SK-N-SH (cell line): ENCODE data around the gene ABCC4. TPM values are rescaled to one million over a fixed set of nuclear protein-coding genes. Genes with fewer than 3 reads are reported as not detected.

Source experiments
- CTCF ChIA-PET: fragments of 300-600, 350-600 bp; formaldehyde crosslinking; extraction: SDS; loops from one replicate; lab custom pipeline; 2021; lab: Yijun Ruan, JAX
- POLR2A ChIA-PET: fragments of 350-600 bp; sonication (Branson Sonifier 250); formaldehyde crosslinking; extraction: SDS; loops from one replicate; lab custom pipeline; 2020; ENCODE audit warnings: antibody characterized with exemption, inconsistent platforms; lab: Yijun Ruan, JAX
- DNase-seq: peaks from one replicate; pipeline ENCODE4 v3.0.0; 2012
- H2AFZ ChIP-seq: fragments of 200-600 bp; sonication (generic); 2 replicates; pipeline ENCODE4 v1.8.1; 2016; ENCODE audit warnings: antibody characterized with exemption, mild to moderate bottlenecking, low read depth
- H3F3A ChIP-seq: fragments of 200-600 bp; sonication (generic); replicated peaks from 2 replicates; pipeline ENCODE3; 2016; ENCODE audit warnings: antibody characterized with exemption, mild to moderate bottlenecking; ENCODE audit not compliant: insufficient read depth
- H3K27ac ChIP-seq, 2 experiments: fragments of 200-500 bp in 1 of 2; fragments of 200-600 bp in 1 of 2; sonication (Bioruptor generic) in 1 of 2; sonication (generic), shearing (Covaris generic) in 1 of 2; 2 replicates each; pipeline versions ENCODE4 v1.5.1 to v1.6.1; 2014 to 2016; ENCODE audit warnings: low read depth in 2 of 2, inconsistent platforms in 1 of 2, low read length in 1 of 2, mild to moderate bottlenecking in 1 of 2, mixed read lengths in 1 of 2
- H3K27me3 ChIP-seq: fragments of 200-600 bp; sonication (generic), shearing (Covaris generic); 2 replicates; pipeline ENCODE4 v1.6.1; 2016; ENCODE audit warnings: mixed run types; ENCODE audit not compliant: insufficient read depth
- H3K36me3 ChIP-seq, 2 experiments: fragments of 200-500 bp in 1 of 2; fragments of 200-600 bp in 1 of 2; sonication (Bioruptor generic) in 1 of 2; sonication (generic) in 1 of 2; replicated peaks in 1 of 2; 2 replicates each; pipeline versions ENCODE3 to v1.5.1; 2014 to 2016; ENCODE audit warnings: low read length in 1 of 2, mild to moderate bottlenecking in 1 of 2; ENCODE audit not compliant: insufficient read depth in 2 of 2, control insufficient read depth in 1 of 2
- H3K4me1 ChIP-seq, 2 experiments: fragments of 200-500 bp in 1 of 2; fragments of 200-600 bp in 1 of 2; sonication (Bioruptor generic) in 1 of 2; sonication (generic), shearing (Covaris generic) in 1 of 2; 2 replicates each; pipeline versions ENCODE4 v1.5.1 to v1.6.1; 2014 to 2016; ENCODE audit warnings: low read depth in 1 of 2, low read length in 1 of 2, mixed run types in 1 of 2; ENCODE audit not compliant: insufficient read depth in 2 of 2, control insufficient read depth in 1 of 2
- H3K4me2 ChIP-seq: fragments of 200-600 bp; sonication (generic), shearing (Covaris generic); 2 replicates; pipeline ENCODE4 v1.6.1; 2017; ENCODE audit warnings: mixed run types
- H3K4me3 ChIP-seq, 2 experiments: fragments of 200-500 bp in 1 of 2; fragments of 200-600 bp in 1 of 2; sonication (Bioruptor generic) in 1 of 2; sonication (generic), shearing (Covaris generic) in 1 of 2; 2 replicates each; pipeline versions ENCODE4 v1.5.1 to v1.8.1; 2014 to 2016; ENCODE audit warnings: low read depth in 2 of 2, inconsistent platforms in 1 of 2, low read length in 1 of 2, mild to moderate bottlenecking in 1 of 2, mixed read lengths in 1 of 2, moderate library complexity in 1 of 2
- H3K79me2 ChIP-seq: fragments of 200-600 bp; sonication (generic); 2 replicates; pipeline ENCODE4 v1.8.1; 2017; ENCODE audit warnings: mild to moderate bottlenecking; ENCODE audit not compliant: insufficient read depth
- H3K9ac ChIP-seq: fragments of 200-600 bp; sonication (generic); 2 replicates; pipeline ENCODE4 v1.6.1; 2017; ENCODE audit warnings: mixed run types
- H3K9me2 ChIP-seq: fragments of 200-600 bp; sonication (generic); 2 replicates; pipeline ENCODE4 v1.6.1; 2017; ENCODE audit warnings: mixed run types
- H3K9me3 ChIP-seq: fragments of 200-600 bp; sonication (generic); 2 replicates; pipeline ENCODE4 v1.6.1; 2017; ENCODE audit warnings: mixed run types, mild to moderate bottlenecking, moderate library complexity
- H4K20me1 ChIP-seq: fragments of 200-600 bp; sonication (generic); 2 replicates; pipeline ENCODE4 v1.6.1; 2017; ENCODE audit warnings: mild to moderate bottlenecking, mixed run types; ENCODE audit not compliant: insufficient read depth
- GATA2 ChIP-seq: sonication (generic); formaldehyde crosslinking; IDR thresholded peaks from 2 replicates; pipeline ENCODE4 v1.5.0; 2020; ENCODE audit warnings: mild to moderate bottlenecking, missing genetic modification reagents
- JUND ChIP-seq: IDR thresholded peaks from 2 replicates; pipeline ENCODE4 v1.4.0; 2012
- MEF2A ChIP-seq: IDR thresholded peaks from 2 replicates; pipeline ENCODE4 v1.4.0; 2012; ENCODE audit warnings: low read depth, borderline replicate concordance
- MXI1 ChIP-seq: IDR thresholded peaks from 2 replicates; pipeline ENCODE4 v1.6.1; 2012; ENCODE audit warnings: mild to moderate bottlenecking, low read depth, low read length, improper control_type of control experiment
- NFIC ChIP-seq: IDR thresholded peaks from 2 replicates; pipeline ENCODE4 v1.4.0; 2012; ENCODE audit warnings: borderline replicate concordance
- NRF1 ChIP-seq: IDR thresholded peaks from 2 replicates; pipeline ENCODE4 v1.6.1; 2012; ENCODE audit warnings: low read depth, mild to moderate bottlenecking, low read length
- RAD21 ChIP-seq: IDR thresholded peaks from 2 replicates; pipeline ENCODE4 v1.6.1; 2012; ENCODE audit warnings: mild to moderate bottlenecking, low read length
- RCOR1 ChIP-seq: fragments of 150-350 bp; IDR thresholded peaks from 2 replicates; pipeline ENCODE4 v1.6.1; 2017; ENCODE audit warnings: antibody characterized with exemption, low read length
- RFX5 ChIP-seq: IDR thresholded peaks from 2 replicates; pipeline ENCODE4 v1.6.1; 2012; ENCODE audit warnings: mild to moderate bottlenecking, improper control_type of control experiment, low read length
- SIN3A ChIP-seq: IDR thresholded peaks from 2 replicates; pipeline ENCODE4 v1.6.1; 2012; ENCODE audit warnings: low read depth, mild to moderate bottlenecking, low read length, moderate library complexity, borderline replicate concordance
- TCF12 ChIP-seq: IDR thresholded peaks from 2 replicates; pipeline ENCODE4 v1.4.0; 2012
- YY1 ChIP-seq: IDR thresholded peaks from 2 replicates; pipeline ENCODE4 v1.4.0; 2012; ENCODE audit warnings: low read depth, mild to moderate bottlenecking
- WGBS: methylation state at CpG from one replicate; pipeline ENCODE4 v1.1.6; 2017; ENCODE audit warnings: low lambda C conversion rate; 5-methylcytosine and 5-hydroxymethylcytosine counted together
- polyA plus RNA-seq, 3 experiments: library from polyadenylated mRNA; depleted of rRNA; stranded (reverse); fragments of >200 nt; gene quantifications; 2 replicates each; pipeline ENCODE4 v1.2.3, GENCODE V29; 2012
- TF ChIP-seq, protein P1 (sequence below): fragments of 150-350 bp; IDR thresholded peaks from 2 replicates; pipeline ENCODE4 v1.6.1; 2016; ENCODE audit warnings: mild to moderate bottlenecking, low read depth, low read length
- TF ChIP-seq, protein P2 (sequence below): IDR thresholded peaks from 2 replicates; pipeline ENCODE4 v1.4.0; 2012; ENCODE audit warnings: low read depth, borderline replicate concordance
- TF ChIP-seq, protein P3 (sequence below): IDR thresholded peaks from 2 replicates; pipeline ENCODE4 v1.6.1; 2012; ENCODE audit warnings: mild to moderate bottlenecking, low read depth, low read length, moderate library complexity
- TF ChIP-seq, protein P4 (sequence below): IDR thresholded peaks from 2 replicates; pipeline ENCODE4 v1.4.0; 2012; ENCODE audit warnings: low read depth, borderline replicate concordance
- TF ChIP-seq, protein P5 (sequence below): fragments of 150-350 bp; IDR thresholded peaks from 2 replicates; pipeline ENCODE4 v1.6.1; 2017; ENCODE audit warnings: antibody characterized with exemption, low read length, low read depth, borderline replicate concordance
- TF ChIP-seq, protein P6 (sequence below): fragments of 200-600 bp; sonication (generic); IDR thresholded peaks from 2 replicates; pipeline ENCODE4 v1.6.1; 2017; ENCODE audit warnings: antibody characterized with exemption, mild to moderate bottlenecking, moderate library complexity

ABCC4 gene
- polyA plus RNA-seq, 1 of the 3 experiments (the other 2 are of a cell fraction) = 7.8 TPM

DNA sequence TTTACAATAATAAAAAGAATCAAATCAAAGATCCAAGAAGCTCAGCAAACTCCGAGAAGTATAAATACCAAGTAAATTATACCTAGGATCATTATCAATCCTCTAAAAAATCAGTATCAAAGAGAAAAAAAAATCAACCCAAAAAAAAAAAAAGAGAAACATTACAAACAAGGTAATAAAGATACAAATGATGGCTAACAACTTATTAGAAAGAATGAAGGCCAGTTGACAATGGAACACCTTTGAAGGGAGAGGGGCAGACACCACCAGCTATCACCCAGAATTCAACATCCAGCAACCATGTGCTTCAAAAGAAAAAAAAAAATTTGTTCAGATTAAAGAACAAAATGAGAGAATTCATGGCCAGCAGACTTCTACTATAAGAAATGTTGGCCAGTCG lies 77.2 kb downstream of the ABCC4 start:
- TF ChIP-seq, protein P1, sequence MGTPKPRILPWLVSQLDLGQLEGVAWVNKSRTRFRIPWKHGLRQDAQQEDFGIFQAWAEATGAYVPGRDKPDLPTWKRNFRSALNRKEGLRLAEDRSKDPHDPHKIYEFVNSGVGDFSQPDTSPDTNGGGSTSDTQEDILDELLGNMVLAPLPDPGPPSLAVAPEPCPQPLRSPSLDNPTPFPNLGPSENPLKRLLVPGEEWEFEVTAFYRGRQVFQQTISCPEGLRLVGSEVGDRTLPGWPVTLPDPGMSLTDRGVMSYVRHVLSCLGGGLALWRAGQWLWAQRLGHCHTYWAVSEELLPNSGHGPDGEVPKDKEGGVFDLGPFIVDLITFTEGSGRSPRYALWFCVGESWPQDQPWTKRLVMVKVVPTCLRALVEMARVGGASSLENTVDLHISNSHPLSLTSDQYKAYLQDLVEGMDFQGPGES = no peak
- TF ChIP-seq YY1 = no peak
- TF ChIP-seq MXI1 = no peak
- no peak for TF ChIP-seq MEF2A
- no peak for TF ChIP-seq TCF12
- TF ChIP-seq, protein P2, sequence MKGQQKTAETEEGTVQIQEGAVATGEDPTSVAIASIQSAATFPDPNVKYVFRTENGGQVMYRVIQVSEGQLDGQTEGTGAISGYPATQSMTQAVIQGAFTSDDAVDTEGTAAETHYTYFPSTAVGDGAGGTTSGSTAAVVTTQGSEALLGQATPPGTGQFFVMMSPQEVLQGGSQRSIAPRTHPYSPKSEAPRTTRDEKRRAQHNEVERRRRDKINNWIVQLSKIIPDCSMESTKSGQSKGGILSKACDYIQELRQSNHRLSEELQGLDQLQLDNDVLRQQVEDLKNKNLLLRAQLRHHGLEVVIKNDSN = no peak
- no peak for TF ChIP-seq NFIC
- TF ChIP-seq RAD21 = no peak
- no peak for TF ChIP-seq RCOR1
- TF ChIP-seq, protein P3, sequence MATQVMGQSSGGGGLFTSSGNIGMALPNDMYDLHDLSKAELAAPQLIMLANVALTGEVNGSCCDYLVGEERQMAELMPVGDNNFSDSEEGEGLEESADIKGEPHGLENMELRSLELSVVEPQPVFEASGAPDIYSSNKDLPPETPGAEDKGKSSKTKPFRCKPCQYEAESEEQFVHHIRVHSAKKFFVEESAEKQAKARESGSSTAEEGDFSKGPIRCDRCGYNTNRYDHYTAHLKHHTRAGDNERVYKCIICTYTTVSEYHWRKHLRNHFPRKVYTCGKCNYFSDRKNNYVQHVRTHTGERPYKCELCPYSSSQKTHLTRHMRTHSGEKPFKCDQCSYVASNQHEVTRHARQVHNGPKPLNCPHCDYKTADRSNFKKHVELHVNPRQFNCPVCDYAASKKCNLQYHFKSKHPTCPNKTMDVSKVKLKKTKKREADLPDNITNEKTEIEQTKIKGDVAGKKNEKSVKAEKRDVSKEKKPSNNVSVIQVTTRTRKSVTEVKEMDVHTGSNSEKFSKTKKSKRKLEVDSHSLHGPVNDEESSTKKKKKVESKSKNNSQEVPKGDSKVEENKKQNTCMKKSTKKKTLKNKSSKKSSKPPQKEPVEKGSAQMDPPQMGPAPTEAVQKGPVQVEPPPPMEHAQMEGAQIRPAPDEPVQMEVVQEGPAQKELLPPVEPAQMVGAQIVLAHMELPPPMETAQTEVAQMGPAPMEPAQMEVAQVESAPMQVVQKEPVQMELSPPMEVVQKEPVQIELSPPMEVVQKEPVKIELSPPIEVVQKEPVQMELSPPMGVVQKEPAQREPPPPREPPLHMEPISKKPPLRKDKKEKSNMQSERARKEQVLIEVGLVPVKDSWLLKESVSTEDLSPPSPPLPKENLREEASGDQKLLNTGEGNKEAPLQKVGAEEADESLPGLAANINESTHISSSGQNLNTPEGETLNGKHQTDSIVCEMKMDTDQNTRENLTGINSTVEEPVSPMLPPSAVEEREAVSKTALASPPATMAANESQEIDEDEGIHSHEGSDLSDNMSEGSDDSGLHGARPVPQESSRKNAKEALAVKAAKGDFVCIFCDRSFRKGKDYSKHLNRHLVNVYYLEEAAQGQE = no peak
- TF ChIP-seq RFX5 = no peak
- no peak for TF ChIP-seq SIN3A
- no peak for TF ChIP-seq GATA2 (CRISPR knock-in tag)
- TF ChIP-seq JUND = no peak
- TF ChIP-seq, protein P4, sequence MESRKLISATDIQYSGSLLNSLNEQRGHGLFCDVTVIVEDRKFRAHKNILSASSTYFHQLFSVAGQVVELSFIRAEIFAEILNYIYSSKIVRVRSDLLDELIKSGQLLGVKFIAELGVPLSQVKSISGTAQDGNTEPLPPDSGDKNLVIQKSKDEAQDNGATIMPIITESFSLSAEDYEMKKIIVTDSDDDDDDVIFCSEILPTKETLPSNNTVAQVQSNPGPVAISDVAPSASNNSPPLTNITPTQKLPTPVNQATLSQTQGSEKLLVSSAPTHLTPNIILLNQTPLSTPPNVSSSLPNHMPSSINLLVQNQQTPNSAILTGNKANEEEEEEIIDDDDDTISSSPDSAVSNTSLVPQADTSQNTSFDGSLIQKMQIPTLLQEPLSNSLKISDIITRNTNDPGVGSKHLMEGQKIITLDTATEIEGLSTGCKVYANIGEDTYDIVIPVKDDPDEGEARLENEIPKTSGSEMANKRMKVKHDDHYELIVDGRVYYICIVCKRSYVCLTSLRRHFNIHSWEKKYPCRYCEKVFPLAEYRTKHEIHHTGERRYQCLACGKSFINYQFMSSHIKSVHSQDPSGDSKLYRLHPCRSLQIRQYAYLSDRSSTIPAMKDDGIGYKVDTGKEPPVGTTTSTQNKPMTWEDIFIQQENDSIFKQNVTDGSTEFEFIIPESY = no peak
- no peak for TF ChIP-seq NRF1
- TF ChIP-seq, protein P5, sequence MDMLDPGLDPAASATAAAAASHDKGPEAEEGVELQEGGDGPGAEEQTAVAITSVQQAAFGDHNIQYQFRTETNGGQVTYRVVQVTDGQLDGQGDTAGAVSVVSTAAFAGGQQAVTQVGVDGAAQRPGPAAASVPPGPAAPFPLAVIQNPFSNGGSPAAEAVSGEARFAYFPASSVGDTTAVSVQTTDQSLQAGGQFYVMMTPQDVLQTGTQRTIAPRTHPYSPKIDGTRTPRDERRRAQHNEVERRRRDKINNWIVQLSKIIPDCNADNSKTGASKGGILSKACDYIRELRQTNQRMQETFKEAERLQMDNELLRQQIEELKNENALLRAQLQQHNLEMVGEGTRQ = no peak
- TF ChIP-seq, protein P6, sequence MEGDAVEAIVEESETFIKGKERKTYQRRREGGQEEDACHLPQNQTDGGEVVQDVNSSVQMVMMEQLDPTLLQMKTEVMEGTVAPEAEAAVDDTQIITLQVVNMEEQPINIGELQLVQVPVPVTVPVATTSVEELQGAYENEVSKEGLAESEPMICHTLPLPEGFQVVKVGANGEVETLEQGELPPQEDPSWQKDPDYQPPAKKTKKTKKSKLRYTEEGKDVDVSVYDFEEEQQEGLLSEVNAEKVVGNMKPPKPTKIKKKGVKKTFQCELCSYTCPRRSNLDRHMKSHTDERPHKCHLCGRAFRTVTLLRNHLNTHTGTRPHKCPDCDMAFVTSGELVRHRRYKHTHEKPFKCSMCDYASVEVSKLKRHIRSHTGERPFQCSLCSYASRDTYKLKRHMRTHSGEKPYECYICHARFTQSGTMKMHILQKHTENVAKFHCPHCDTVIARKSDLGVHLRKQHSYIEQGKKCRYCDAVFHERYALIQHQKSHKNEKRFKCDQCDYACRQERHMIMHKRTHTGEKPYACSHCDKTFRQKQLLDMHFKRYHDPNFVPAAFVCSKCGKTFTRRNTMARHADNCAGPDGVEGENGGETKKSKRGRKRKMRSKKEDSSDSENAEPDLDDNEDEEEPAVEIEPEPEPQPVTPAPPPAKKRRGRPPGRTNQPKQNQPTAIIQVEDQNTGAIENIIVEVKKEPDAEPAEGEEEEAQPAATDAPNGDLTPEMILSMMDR = no peak
- Histone ChIP-seq H2AFZ (no peak overlapping the region), H3K27ac (no peak overlapping the region), H3K4me1 (peaks cover 0 to 5% of the 10 kb centered on the region in 2 experiments; a peak in 1 of 4 replicates), H4K20me1 (no peaks in the 10 kb centered on the region), H3K9me2 (no peaks in the 10 kb centered on the region), H3K36me3 (no peaks in the 10 kb centered on the region), H3K27me3 (no peaks in the 10 kb centered on the region), H3K9ac (no peak overlapping the region), H3F3A (no peaks in the 10 kb centered on the region), H3K4me2 (no peak overlapping the region), H3K9me3 (no peaks in the 10 kb centered on the region), H3K4me3 (no peak overlapping the region), H3K79me2 (no peaks in the 10 kb centered on the region)
- CTCF ChIA-PET = interaction anchor here (0.9 to 2.2 kb wide), 3 partner anchors 9 to 180 kb away, joined by 3 to 5 read pairs (median 3); no protein-coding TSS in a partner anchor
- POLR2A ChIA-PET = no interaction called here
- no peak for DNase-seq
- WGBS = 97% methylated on average over 2 of the region's 2 CpGs
